Neural progenitor cell (in vitro differentiated cells): ENCODE measurements around the gene PPP1R9B. TPM values are rescaled to one million over a fixed set of nuclear protein-coding genes. Genes with fewer than 3 reads are reported as not detected.

ENCODE experiments used
- DNase-seq: peaks from one replicate; pipeline ENCODE4 v3.0.0-alpha.2; 2016; ENCODE audit warnings: low spot score
- H2AFZ ChIP-seq: fragments of 200-600 bp; sonication (generic); replicated peaks from 2 replicates; pipeline ENCODE4 v1.6.1; 2016; ENCODE audit warnings: antibody characterized with exemption
- H3F3A ChIP-seq: fragments of 200-600 bp; sonication (generic); 2 replicates; pipeline ENCODE4 v1.6.1; 2016; ENCODE audit warnings: antibody characterized with exemption, low read depth
- H3K27ac ChIP-seq: fragments of 200-600 bp; sonication (generic); 2 replicates; pipeline ENCODE4 v1.5.1; 2016; ENCODE audit warnings: mild to moderate bottlenecking
- H3K27me3 ChIP-seq: fragments of 200-600 bp; sonication (generic); 2 replicates; pipeline ENCODE4 v1.6.1; 2016; ENCODE audit warnings: mild to moderate bottlenecking, moderate library complexity
- H3K36me3 ChIP-seq: fragments of 200-600 bp; sonication (generic); 2 replicates; pipeline ENCODE4 v1.5.1; 2016
- H3K4me1 ChIP-seq: fragments of 200-600 bp; sonication (generic); 2 replicates; pipeline ENCODE4 v1.6.1; 2016; ENCODE audit warnings: mixed run types
- H3K4me2 ChIP-seq: fragments of 200-600 bp; sonication (generic); 2 replicates; pipeline ENCODE4 v1.6.1; 2016
- H3K4me3 ChIP-seq: fragments of 200-600 bp; sonication (generic); 2 replicates; pipeline ENCODE4 v1.5.1; 2016
- H3K79me2 ChIP-seq: fragments of 200-600 bp; sonication (generic); 2 replicates; pipeline ENCODE4 v1.6.1; 2016; ENCODE audit warnings: low read depth
- H3K9ac ChIP-seq: fragments of 200-600 bp; sonication (generic); 2 replicates; pipeline ENCODE4 v1.6.1; 2016
- H3K9me3 ChIP-seq: fragments of 200-600 bp; sonication (generic); 2 replicates; pipeline ENCODE4 v1.5.1; 2016; ENCODE audit warnings: low read depth
- H4K20me1 ChIP-seq: fragments of 200-600 bp; sonication (generic); 2 replicates; pipeline ENCODE4 v1.6.1; 2016; ENCODE audit warnings: low read depth
- H3K27ac Mint-ChIP-seq: 3 replicates; pipeline ENCODE4 v1.8.0; 2021; ENCODE audit warnings: mixed read lengths
- H3K27me3 Mint-ChIP-seq: 2 replicates; pipeline ENCODE4 v1.8.0; 2022; ENCODE audit warnings: low read depth, mild to moderate bottlenecking, inconsistent platforms, moderate library complexity, mixed read lengths; ENCODE audit not compliant: insufficient read depth
- H3K36me3 Mint-ChIP-seq: 3 replicates; pipeline ENCODE4 v1.8.0; 2021; ENCODE audit warnings: mixed read lengths
- H3K4me1 Mint-ChIP-seq: 3 replicates; pipeline ENCODE4 v1.8.0; 2021; ENCODE audit warnings: mixed read lengths
- H3K4me3 Mint-ChIP-seq: 3 replicates; pipeline ENCODE4 v1.8.0; 2021; ENCODE audit warnings: mild to moderate bottlenecking, moderate library complexity, mixed read lengths
- H3K9me3 Mint-ChIP-seq: 3 replicates; pipeline ENCODE4 v1.8.0; 2020; ENCODE audit warnings: mixed read lengths
- EZH2 ChIP-seq: fragments of 200-600 bp; sonication (generic); IDR thresholded peaks from 2 replicates; pipeline ENCODE4 v1.6.1; 2017; ENCODE audit warnings: antibody characterized with exemption, mild to moderate bottlenecking, moderate library complexity
- EZH2phosphoT487 ChIP-seq: fragments of 200-600 bp; sonication (generic); IDR thresholded peaks from 2 replicates; pipeline ENCODE4 v1.6.1; 2017; ENCODE audit warnings: antibody characterized with exemption
- total RNA-seq: library from RNA; depleted of rRNA; stranded (reverse); fragments of >200 nt; gene quantifications from 2 replicates; pipeline ENCODE4 v1.2.3, GENCODE V29; 2015; ENCODE audit warnings: low replicate concordance
- TF ChIP-seq, protein P1 (sequence below): fragments of 200-600 bp; sonication (generic); IDR thresholded peaks from 2 replicates; pipeline ENCODE4 v1.5.1; 2017; ENCODE audit warnings: antibody characterized with exemption, mild to moderate bottlenecking

Gene PPP1R9B
- total RNA-seq, 1 donor from 2014 or later: 12.0 TPM

GRCh38 chr17:50146927-50147665 lies 3.4 kb downstream of the PPP1R9B start:
- Histone ChIP-seq H2AFZ (no peak overlapping the region), H4K20me1 (peaks cover 55% of the 10 kb centered on the region), H3K36me3 (no peaks in the 10 kb centered on the region), H3K79me2 (peaks cover 48% of the 10 kb centered on the region), H3K9me3 (no peaks in the 10 kb centered on the region), H3K27ac (no peak overlapping the region), H3K4me1 (peaks cover 29% of the 10 kb centered on the region), H3K4me2 (peak overlapping the region; percentile 96), H3K27me3 (peaks cover 13% of the 10 kb centered on the region), H3K4me3 (peak overlapping the region; percentile 78), H3F3A (peaks cover 24% of the 10 kb centered on the region), H3K9ac (peak overlapping the region; percentile 49)
- TF ChIP-seq EZH2phosphoT487 (no peak), EZH2 (no peak)
- TF ChIP-seq, protein P1, sequence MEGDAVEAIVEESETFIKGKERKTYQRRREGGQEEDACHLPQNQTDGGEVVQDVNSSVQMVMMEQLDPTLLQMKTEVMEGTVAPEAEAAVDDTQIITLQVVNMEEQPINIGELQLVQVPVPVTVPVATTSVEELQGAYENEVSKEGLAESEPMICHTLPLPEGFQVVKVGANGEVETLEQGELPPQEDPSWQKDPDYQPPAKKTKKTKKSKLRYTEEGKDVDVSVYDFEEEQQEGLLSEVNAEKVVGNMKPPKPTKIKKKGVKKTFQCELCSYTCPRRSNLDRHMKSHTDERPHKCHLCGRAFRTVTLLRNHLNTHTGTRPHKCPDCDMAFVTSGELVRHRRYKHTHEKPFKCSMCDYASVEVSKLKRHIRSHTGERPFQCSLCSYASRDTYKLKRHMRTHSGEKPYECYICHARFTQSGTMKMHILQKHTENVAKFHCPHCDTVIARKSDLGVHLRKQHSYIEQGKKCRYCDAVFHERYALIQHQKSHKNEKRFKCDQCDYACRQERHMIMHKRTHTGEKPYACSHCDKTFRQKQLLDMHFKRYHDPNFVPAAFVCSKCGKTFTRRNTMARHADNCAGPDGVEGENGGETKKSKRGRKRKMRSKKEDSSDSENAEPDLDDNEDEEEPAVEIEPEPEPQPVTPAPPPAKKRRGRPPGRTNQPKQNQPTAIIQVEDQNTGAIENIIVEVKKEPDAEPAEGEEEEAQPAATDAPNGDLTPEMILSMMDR: no peak
- Mint-ChIP-seq H3K9me3 (no peaks in the 10 kb centered on the region), H3K4me3 (peak overlapping the region; percentile 87), H3K27me3 (peaks cover 10% of the 10 kb centered on the region), H3K27ac (peak overlapping the region; percentile 63), H3K36me3 (peaks cover 20% of the 10 kb centered on the region), H3K4me1 (peaks cover 35% of the 10 kb centered on the region)
- DNase-seq: no peak

- Histone ChIP-seq H3K4me3 (no peak overlapping the region), H3K9ac (no peak overlapping the region), H3K79me2 (peaks cover 48% of the 10 kb centered on the region)
Observed at GRCh38 chr17:50146230-50146926, 4.1 kb downstream of the PPP1R9B start.

DNA sequence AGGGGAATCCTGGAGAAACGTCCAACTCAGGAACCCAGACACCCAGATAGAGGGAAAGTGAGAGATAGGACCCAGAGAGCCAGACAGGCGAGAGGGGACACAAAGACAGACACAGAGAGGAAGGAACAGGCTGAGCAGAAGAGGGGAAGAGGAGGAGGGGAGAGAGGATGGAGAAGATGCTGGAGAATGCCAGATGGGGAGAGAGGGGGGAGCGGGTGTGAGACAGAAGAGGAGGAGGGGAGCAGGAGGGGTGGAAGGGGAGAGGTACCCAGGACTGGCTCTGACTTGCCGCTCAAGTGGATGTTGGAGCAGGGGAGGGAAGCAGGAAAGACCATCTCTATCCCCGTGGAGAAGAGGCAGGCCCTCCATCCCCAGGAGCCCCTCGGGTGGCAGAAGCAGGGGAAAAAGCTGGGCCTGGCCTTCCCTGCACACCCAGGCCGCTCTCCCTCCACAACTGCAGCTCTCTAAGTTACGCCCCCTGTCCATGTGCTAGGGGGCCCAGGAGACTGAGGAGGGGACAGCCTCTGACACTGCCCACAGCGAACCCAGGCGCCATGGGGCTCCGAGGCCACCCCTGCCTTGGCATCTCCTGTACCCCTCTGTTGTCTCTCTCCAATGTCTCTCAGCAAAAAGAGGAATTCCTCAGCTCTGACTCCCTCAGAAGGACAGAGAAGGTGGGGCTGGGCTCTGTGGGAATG lies 4.8 kb downstream of the PPP1R9B start:
- DNase-seq: no peak
- H4K20me1 ChIP-seq: peaks cover 55% of the 10 kb centered on the region
- H3K27ac ChIP-seq: no peak overlapping the region
- H3K27ac Mint-ChIP-seq: no peak overlapping the region
- H3K36me3 Mint-ChIP-seq: peaks cover 27% of the 10 kb centered on the region
- H3K27me3 ChIP-seq: peaks cover 13% of the 10 kb centered on the region
- peaks cover 47% of the 10 kb centered on the region for H3K79me2 ChIP-seq
- H2AFZ ChIP-seq: no peak overlapping the region
- no peak overlapping the region for H3K9ac ChIP-seq
- H3K4me3 ChIP-seq: no peak overlapping the region
- no peaks in the 10 kb centered on the region for H3K36me3 ChIP-seq
- peaks cover 11% of the 10 kb centered on the region for H3K27me3 Mint-ChIP-seq
- no peaks in the 10 kb centered on the region for H3K9me3 ChIP-seq
- peaks cover 13% of the 10 kb centered on the region for H3F3A ChIP-seq
- peaks cover 30% of the 10 kb centered on the region for H3K4me1 Mint-ChIP-seq
- H3K9me3 Mint-ChIP-seq: no peaks in the 10 kb centered on the region
- no peak overlapping the region for H3K4me2 ChIP-seq
- TF ChIP-seq, protein P1: no peak
- TF ChIP-seq EZH2 (no peak), EZH2phosphoT487 (no peak)
- peaks cover 29% of the 10 kb centered on the region for H3K4me1 ChIP-seq
- H3K4me3 Mint-ChIP-seq: no peak overlapping the region

More at GRCh38 chr17:50146230-50146926, 4.1 kb downstream of the PPP1R9B start:
- Histone ChIP-seq H3F3A (peaks cover 17% of the 10 kb centered on the region), H3K27ac (no peak overlapping the region), H3K36me3 (no peaks in the 10 kb centered on the region), H2AFZ (no peak overlapping the region), H3K4me1 (peaks cover 29% of the 10 kb centered on the region), H4K20me1 (peaks cover 55% of the 10 kb centered on the region), H3K4me2 (peak overlapping the region; percentile 96), H3K9me3 (no peaks in the 10 kb centered on the region), H3K27me3 (peaks cover 13% of the 10 kb centered on the region)
- H3K4me3 Mint-ChIP-seq: peak overlapping the region; percentile 30
- H3K9me3 Mint-ChIP-seq: no peaks in the 10 kb centered on the region
- DNase-seq: no peak
- H3K27ac Mint-ChIP-seq: peak overlapping the region; percentile 42
- peaks cover 11% of the 10 kb centered on the region for H3K27me3 Mint-ChIP-seq
- TF ChIP-seq EZH2phosphoT487 (no peak), EZH2 (no peak)
- TF ChIP-seq, protein P1: peak; percentile 4
- H3K36me3 Mint-ChIP-seq: peaks cover 25% of the 10 kb centered on the region
- H3K4me1 Mint-ChIP-seq: peaks cover 31% of the 10 kb centered on the region
